ENCODE measurements around the gene ATAD3B.

- TF ChIP-seq CTCF (IDR thresholded peaks at IDR 0.05), result no peak
- no peak for TF ChIP-seq POLR2A (IDR thresholded peaks at IDR 0.05)
Observed at GRCh38 chr1:1477206-1477605, 5.6 kb downstream of the ATAD3B start.
